ENCODE results near the gene SMC3.
"Not testable (repeated sequence)": the region's sequence is repeated elsewhere in the genome, so short reads cannot be mapped to it uniquely, and the experiment has no call there.

The SMC3 gene

GRCh38 chr10:110620398-110620719 lies 52.9 kb downstream of the SMC3 start:
- H3K4me1 ChIP-seq = no peaks in the 10 kb centered on the region
- H3K36me3 ChIP-seq (ENCODE audit: control insufficient read depth, insufficient read depth, low read length) = no peaks in the 10 kb centered on the region
- H3K4me2 ChIP-seq (ENCODE audit: low read length) = no peak overlapping the region
- H3K4me3 ChIP-seq (ENCODE audit: low read depth, low read length) = no peak overlapping the region
- H3K27ac ChIP-seq = no peak overlapping the region
- no peak for TF ChIP-seq CTCF (IDR thresholded peaks at IDR 0.05)
- H3K27me3 ChIP-seq (ENCODE audit: control insufficient read depth, insufficient read depth, low read length) = no peaks in the 10 kb centered on the region
- H3K9ac ChIP-seq = no peak overlapping the region
- no peaks in the 10 kb centered on the region for H3K9me3 ChIP-seq (ENCODE audit: control insufficient read depth, low read length)
- no peak overlapping the region for H2AFZ ChIP-seq
- H3K79me2 ChIP-seq = no peaks in the 10 kb centered on the region

GRCh38 chr10:110623316-110623715 lies 55.8 kb downstream of the SMC3 start:
- H3K9me3 ChIP-seq (ENCODE audit: control insufficient read depth, low read length); H3K4me3 ChIP-seq (ENCODE audit: low read depth, low read length); H3K27ac ChIP-seq; H3K4me2 ChIP-seq (ENCODE audit: low read length); H3K27me3 ChIP-seq (ENCODE audit: control insufficient read depth, insufficient read depth, low read length); H2AFZ ChIP-seq; H3K4me1 ChIP-seq; H3K36me3 ChIP-seq (ENCODE audit: control insufficient read depth, insufficient read depth, low read length); H3K79me2 ChIP-seq; H3K9ac ChIP-seq: not testable (repeated sequence)

- Histone ChIP-seq H3K4me1 (no peaks in the 10 kb centered on the region), H3K4me3 (ENCODE audit: low read depth, low read length) (no peak overlapping the region), H3K27me3 (ENCODE audit: control insufficient read depth, insufficient read depth, low read length) (no peaks in the 10 kb centered on the region), H3K9ac (no peak overlapping the region), H2AFZ (no peak overlapping the region), H3K9me3 (ENCODE audit: control insufficient read depth, low read length) (no peaks in the 10 kb centered on the region), H3K36me3 (ENCODE audit: control insufficient read depth, insufficient read depth, low read length) (no peaks in the 10 kb centered on the region), H3K27ac (no peak overlapping the region), H3K79me2 (no peaks in the 10 kb centered on the region), H3K4me2 (ENCODE audit: low read length) (no peak overlapping the region)
- no peak for TF ChIP-seq CTCF (IDR thresholded peaks at IDR 0.05)
These were observed 57.9 kb downstream of the SMC3 start for GRCh38 chr10:110625356-110625894.

- Histone ChIP-seq H3K4me1 (no peaks in the 10 kb centered on the region), H3K36me3 (ENCODE audit: control insufficient read depth, insufficient read depth, low read length) (no peaks in the 10 kb centered on the region), H3K27me3 (ENCODE audit: control insufficient read depth, insufficient read depth, low read length) (no peaks in the 10 kb centered on the region), H3K9ac (no peak overlapping the region), H3K9me3 (ENCODE audit: control insufficient read depth, low read length) (no peaks in the 10 kb centered on the region), H3K4me2 (ENCODE audit: low read length) (no peak overlapping the region), H2AFZ (no peak overlapping the region), H3K27ac (no peak overlapping the region), H3K79me2 (no peaks in the 10 kb centered on the region), H3K4me3 (ENCODE audit: low read depth, low read length) (no peak overlapping the region)
- TF ChIP-seq CTCF (IDR thresholded peaks at IDR 0.05) = no peak
These were observed 58.7 kb downstream of the SMC3 start for GRCh38 chr10:110625951-110626855.

- Histone ChIP-seq H2AFZ (no peak overlapping the region), H3K9me3 (ENCODE audit: control insufficient read depth, low read length) (no peaks in the 10 kb centered on the region), H3K4me2 (ENCODE audit: low read length) (no peak overlapping the region), H3K9ac (no peak overlapping the region), H3K27me3 (ENCODE audit: control insufficient read depth, insufficient read depth, low read length) (no peaks in the 10 kb centered on the region), H3K4me1 (no peaks in the 10 kb centered on the region), H3K27ac (no peak overlapping the region), H3K4me3 (ENCODE audit: low read depth, low read length) (no peak overlapping the region), H3K79me2 (no peaks in the 10 kb centered on the region), H3K36me3 (ENCODE audit: control insufficient read depth, insufficient read depth, low read length) (no peaks in the 10 kb centered on the region)
- no peak for TF ChIP-seq CTCF (IDR thresholded peaks at IDR 0.05)
These were observed 60.7 kb downstream of the SMC3 start for GRCh38 chr10:110628161-110628560.

All from parathyroid adenoma (tissue), 2 donors.